Spinal cord (tissue), 10 donors: ENCODE data around the gene HNRNPH3. TPM values are rescaled to one million over a fixed set of nuclear protein-coding genes. Genes with fewer than 3 reads are reported as not detected.
"Not testable (repeated sequence)": the region's sequence is repeated elsewhere in the genome, so short reads cannot be mapped to it uniquely, and the experiment has no call there.

ENCODE experiments used
- DNase-seq, 6 donors: peaks; one replicate each; pipeline versions ENCODE4 v3.0.0 to v3.0.0-alpha.2; 2013 to 2015; ENCODE audit warnings: low spot score in 6 of 6, low read depth in 4 of 6
- H3K27ac ChIP-seq: one replicate; pipeline ENCODE4 v1.5.1; 2013; ENCODE audit warnings: low read depth, low read length, control low read depth
- H3K27me3 ChIP-seq: one replicate; pipeline ENCODE4 v1.6.1; 2013; ENCODE audit warnings: low read length; ENCODE audit not compliant: control insufficient read depth, insufficient read depth
- H3K36me3 ChIP-seq: one replicate; pipeline ENCODE4 v1.6.1; 2013; ENCODE audit warnings: low read length; ENCODE audit not compliant: control insufficient read depth, insufficient read depth
- H3K4me1 ChIP-seq: one replicate; pipeline ENCODE4 v1.6.1; 2013; ENCODE audit warnings: low read length; ENCODE audit not compliant: control insufficient read depth, insufficient read depth
- H3K4me3 ChIP-seq: one replicate; pipeline ENCODE4 v1.5.1; 2013; ENCODE audit warnings: low read depth, low read length, control low read depth
- H3K9me3 ChIP-seq: one replicate; pipeline ENCODE4 v1.6.1; 2013; ENCODE audit warnings: low read length; ENCODE audit not compliant: control insufficient read depth, insufficient read depth
- WGBS: methylation state at CpG from one replicate; pipeline ENCODE4 v1.1.5; 2013; ENCODE audit warnings: missing lambda C conversion rate; ENCODE audit not compliant: insufficient coverage; 5-methylcytosine and 5-hydroxymethylcytosine counted together
- polyA plus RNA-seq, 2 donors: library from polyadenylated mRNA; unstranded; fragments of 120-200 nt; gene quantifications; one replicate each; pipeline ENCODE4 v1.2.1, GENCODE V29; 2013; ENCODE audit not compliant: insufficient read length in 2 of 2
- total RNA-seq, 2 donors: library from RNA; depleted of rRNA in 1 of 2; stranded (reverse); fragments of 120-200 nt in 1 of 2; fragments of >200 nt in 1 of 2; gene quantifications; one replicate each; pipeline versions ENCODE4 v1.2.3 to v1.2.4, GENCODE V29; 2013 to 2014
- donor health status: healthy.

HNRNPH3 gene
- total and polyA plus RNA-seq, 4 donors, result 32.1 to 266 (median 149) TPM

DNA sequence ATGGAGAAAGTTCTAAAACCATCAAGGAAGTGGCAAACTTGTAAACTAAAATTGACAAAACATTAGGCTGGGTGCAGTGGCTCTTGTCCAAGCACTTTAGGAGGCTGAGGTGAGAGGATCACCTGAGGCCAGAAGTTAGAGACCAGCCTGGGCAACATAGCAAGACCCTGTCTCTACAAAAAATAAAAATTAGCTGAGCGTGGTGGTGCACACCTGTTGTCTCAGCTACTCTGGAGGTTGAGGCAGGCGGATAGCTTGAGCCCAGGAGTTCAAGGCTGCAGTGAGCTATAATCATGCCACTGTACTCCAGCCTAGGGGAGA lies 29.4 kb upstream of the HNRNPH3 start:
- DNase-seq, result no peak
- Histone ChIP-seq H3K27me3 (no peaks in the 10 kb centered on the region), H3K9me3 (no peaks in the 10 kb centered on the region), H3K36me3 (peaks cover 4% of the 10 kb centered on the region), H3K4me3 (no peak overlapping the region), H3K4me1 (no peaks in the 10 kb centered on the region), H3K27ac (no peak overlapping the region)
- WGBS, result no CpG with 5 or more reads among the region's 2 CpGs

DNA sequence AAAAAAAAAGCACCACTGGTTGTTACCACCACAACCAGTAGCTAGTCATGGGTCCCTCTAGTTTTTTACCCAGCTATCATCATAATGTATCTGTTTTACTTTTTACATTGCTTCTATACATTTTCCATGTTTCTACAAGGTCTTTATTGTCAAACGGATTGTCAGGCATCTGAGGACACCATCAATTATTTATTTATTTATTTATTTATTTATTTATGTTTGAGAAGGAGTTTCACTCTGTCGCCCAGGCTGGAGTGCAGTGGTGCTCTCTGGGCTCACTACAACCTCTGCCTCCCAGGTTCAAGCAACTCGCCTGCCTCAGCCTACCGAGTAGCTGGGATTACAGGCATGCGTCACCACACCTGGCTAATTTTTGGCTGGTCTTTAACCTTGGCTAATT lies 29.0 kb upstream of the HNRNPH3 start:
- Histone ChIP-seq H3K9me3 (no peaks in the 10 kb centered on the region), H3K4me3 (no peak overlapping the region), H3K36me3 (peaks cover 4% of the 10 kb centered on the region), H3K27ac (no peak overlapping the region), H3K27me3 (no peaks in the 10 kb centered on the region), H3K4me1 (no peaks in the 10 kb centered on the region)
- no peak for DNase-seq
- 70% methylated on average over 4 of the region's 5 CpGs for WGBS

DNA sequence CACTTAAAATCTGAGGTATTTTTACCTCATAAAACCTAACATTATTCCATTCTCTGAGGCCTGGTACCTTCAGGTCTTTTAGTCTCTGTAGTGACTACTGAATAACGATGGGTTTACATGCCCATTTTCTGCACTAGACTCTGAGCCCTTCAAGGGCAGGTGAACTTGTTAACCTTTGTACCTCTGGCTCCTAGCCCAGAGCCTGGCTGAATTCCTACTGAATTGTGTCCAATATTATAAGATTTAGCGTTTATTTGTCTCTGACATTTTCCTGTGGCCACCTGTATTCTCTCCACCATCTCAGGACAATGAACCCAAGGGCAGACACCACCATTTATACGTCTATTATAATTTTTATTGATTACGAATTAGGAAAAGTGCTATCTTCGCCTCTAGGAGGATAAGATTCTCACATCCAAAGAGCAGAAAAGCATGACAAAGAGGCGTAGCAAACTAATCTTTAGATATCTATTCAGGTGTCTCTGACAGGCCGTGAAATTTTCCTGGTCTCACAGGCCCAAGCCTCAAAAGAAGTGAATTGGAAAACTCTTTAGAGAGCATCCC lies 27.9 kb upstream of the HNRNPH3 start:
- Histone ChIP-seq H3K4me1 (no peaks in the 10 kb centered on the region), H3K27me3 (no peaks in the 10 kb centered on the region), H3K4me3 (no peak overlapping the region), H3K36me3 (peaks cover 4% of the 10 kb centered on the region), H3K9me3 (no peaks in the 10 kb centered on the region), H3K27ac (no peak overlapping the region)
- no peak for DNase-seq
- WGBS, result 83% methylated on average over 1 of the region's 7 CpGs

DNA sequence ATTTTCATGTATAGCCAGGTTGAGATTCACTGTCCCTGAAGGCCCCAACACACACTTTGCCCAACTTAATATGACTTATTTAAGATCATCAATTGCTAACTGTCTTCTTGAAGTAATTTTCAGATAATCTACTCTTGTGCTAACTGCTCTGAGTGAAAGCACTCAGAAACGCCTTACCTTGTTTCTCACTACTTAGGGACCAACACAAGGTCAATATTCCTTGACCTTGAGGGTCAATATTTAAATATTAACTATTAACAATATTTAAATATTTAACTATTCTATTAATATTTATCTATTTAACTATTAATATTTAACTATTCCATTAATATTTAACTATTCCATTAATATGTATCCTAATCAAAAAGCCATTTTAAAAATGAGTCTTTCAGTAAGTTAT lies 26.0 kb upstream of the HNRNPH3 start:
- peaks cover 4% of the 10 kb centered on the region for H3K36me3 ChIP-seq
- no peaks in the 10 kb centered on the region for H3K27me3 ChIP-seq
- H3K4me3 ChIP-seq, result no peak overlapping the region
- no peaks in the 10 kb centered on the region for H3K4me1 ChIP-seq
- WGBS, result no CpG with 5 or more reads among the region's 1 CpG
- H3K9me3 ChIP-seq, result no peaks in the 10 kb centered on the region
- DNase-seq, result no peak
- no peak overlapping the region for H3K27ac ChIP-seq

DNA sequence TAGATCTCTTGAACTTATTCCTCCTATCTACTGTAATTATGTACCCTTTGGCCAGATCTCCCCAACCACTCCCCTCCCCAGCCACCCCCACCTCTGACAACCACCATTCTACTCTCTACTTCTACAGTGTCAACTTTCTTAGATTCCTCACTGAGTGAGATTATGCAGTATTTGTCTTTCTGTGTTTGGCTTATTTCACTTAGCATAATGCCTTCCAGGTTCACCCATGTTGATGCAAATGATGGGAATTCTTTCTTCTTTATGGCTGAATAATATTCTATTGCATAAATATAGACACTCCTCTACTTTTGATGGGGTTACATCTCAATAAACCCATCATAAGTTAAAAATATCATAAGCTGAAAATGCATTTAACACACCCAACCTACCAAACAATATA lies 21.3 kb upstream of the HNRNPH3 start:
- Histone ChIP-seq H3K9me3 (no peaks in the 10 kb centered on the region), H3K27ac (no peak overlapping the region), H3K27me3 (no peaks in the 10 kb centered on the region), H3K36me3 (peaks cover under 1% of the 10 kb centered on the region), H3K4me3 (no peak overlapping the region), H3K4me1 (no peaks in the 10 kb centered on the region)
- DNase-seq, result no peak

DNA sequence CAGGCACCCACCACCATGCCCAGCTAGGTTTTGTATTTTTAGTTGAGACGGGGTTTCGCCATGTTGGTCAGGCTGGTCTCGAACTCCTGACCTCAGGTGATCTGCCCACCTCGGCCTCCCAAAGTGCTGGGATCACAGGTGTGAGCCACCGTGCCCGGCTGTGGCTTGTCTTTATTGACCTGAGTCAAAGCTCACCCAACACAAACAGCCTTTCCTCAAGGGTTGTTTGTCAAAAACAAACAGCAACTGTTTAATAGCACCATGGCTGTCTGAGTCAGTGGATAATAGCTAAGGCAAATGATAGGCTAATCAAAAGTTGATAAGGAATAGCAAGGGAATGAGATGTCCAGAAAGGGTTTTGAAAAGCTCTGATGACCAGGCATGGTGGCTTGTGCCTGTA lies 16.9 kb upstream of the HNRNPH3 start:
- H3K36me3 ChIP-seq, H3K27me3 ChIP-seq, H3K27ac ChIP-seq, DNase-seq, H3K9me3 ChIP-seq, H3K4me1 ChIP-seq, H3K4me3 ChIP-seq: not testable (repeated sequence)
- WGBS, result 91% methylated on average over 4 of the region's 6 CpGs

DNA sequence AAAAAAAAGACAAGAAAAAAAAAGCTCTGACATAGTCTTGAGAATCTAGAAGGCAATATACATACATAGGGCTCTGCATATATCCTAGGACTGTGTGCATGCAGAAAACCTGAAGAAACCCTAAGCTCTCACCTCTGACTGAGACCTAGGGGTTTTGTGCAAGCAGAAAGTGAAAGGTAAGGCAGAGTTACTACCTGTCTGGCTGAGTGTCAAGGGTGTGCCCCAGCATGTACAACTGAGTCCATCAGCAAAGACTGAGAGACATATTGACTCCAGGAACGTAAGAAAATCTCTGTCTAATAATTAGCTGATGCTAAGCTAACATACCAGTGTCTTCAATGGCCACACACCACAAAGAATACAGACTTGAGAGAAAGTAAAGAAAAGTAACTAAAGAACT lies 16.3 kb upstream of the HNRNPH3 start:
- no peak overlapping the region for H3K27ac ChIP-seq
- H3K9me3 ChIP-seq, result peaks cover 5% of the 10 kb centered on the region
- H3K36me3 ChIP-seq, result no peaks in the 10 kb centered on the region
- no CpG with 5 or more reads among the region's 1 CpG for WGBS
- H3K27me3 ChIP-seq, result no peaks in the 10 kb centered on the region
- no peak overlapping the region for H3K4me3 ChIP-seq
- H3K4me1 ChIP-seq, result no peaks in the 10 kb centered on the region
- DNase-seq, result no peak

DNA sequence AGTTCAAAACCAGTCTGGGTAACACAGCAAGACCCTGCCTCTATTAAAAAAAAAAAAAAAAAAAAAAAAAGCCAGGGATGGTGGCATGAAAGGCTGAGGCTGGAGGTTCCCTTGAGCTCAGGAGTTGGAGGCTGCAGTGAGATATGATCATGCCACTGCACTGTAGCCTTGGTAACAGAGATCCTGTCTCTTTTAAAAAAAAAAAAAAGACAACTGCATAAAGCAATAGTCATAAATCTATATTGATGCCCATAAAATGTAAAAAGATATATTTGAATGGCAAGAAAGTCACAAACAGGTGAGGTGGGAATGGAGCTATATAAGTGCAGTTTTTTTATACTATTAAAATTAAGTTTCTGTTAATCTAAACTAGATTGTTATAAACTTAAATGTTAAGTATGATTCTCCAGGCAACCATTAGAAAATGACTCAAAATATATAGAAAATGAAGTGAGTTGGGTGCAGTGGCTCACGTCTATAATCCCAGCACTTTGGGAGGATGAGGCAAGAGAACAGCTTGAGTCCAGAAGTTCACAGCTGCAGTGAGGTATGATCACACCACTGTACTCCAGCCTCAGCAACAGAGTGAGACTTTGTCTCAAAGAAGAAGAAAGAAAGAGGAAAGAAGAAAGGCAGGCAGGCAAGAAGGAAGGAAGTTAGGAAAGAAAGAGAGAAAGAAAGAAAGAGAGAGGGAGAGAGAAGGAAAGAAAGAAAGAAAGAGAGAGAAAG lies 13.4 kb upstream of the HNRNPH3 start:
- WGBS, result 60% methylated on average over 1 of the region's 1 CpG

DNA sequence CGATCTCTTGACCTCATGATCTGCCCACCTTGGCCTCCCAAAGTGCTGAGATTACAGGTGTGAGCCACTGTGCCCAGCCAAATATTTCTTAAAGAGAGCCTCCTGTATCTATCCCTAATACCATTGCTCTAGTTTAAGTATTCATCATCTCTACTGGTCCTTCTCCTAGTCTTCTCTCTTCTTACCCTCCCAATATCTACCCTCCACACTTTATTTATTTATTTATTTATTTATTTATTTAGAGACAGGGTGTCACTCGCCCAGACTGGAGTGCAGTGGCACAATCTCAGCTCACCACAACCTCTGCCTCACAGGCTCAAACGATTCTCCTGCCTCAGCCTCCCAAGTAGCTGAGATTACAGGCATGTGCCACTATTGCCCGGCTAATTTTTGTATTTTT lies 7.5 kb upstream of the HNRNPH3 start:
- not testable (repeated sequence) for H3K4me1 ChIP-seq, H3K27me3 ChIP-seq, H3K4me3 ChIP-seq, H3K9me3 ChIP-seq, H3K36me3 ChIP-seq, DNase-seq, H3K27ac ChIP-seq
- WGBS, result 89% methylated on average over 4 of the region's 4 CpGs

More for the DNA sequence above, 13.4 kb upstream of the HNRNPH3 start:
- Histone ChIP-seq H3K36me3 (no peaks in the 10 kb centered on the region), H3K27ac (no peak overlapping the region), H3K4me3 (no peak overlapping the region), H3K9me3 (peaks cover 5% of the 10 kb centered on the region), H3K4me1 (no peaks in the 10 kb centered on the region), H3K27me3 (no peaks in the 10 kb centered on the region)
- no peak for DNase-seq
